Activated CD8-positive, alpha-beta memory T cell treated with anti-CD3 and anti-CD28 coated beads, Interleukin-2, amount 50 U/mL, for 24 hours (primary cell): Measurements from ENCODE around the gene AKIRIN2.
"Not testable (repeated sequence)": the region's sequence is repeated elsewhere in the genome, so short reads cannot be mapped to it uniquely, and the experiment has no call there.

Experiments
- DNase-seq: peaks from one replicate; pipeline ENCODE4 v3.0.0-alpha.2; 2020; ENCODE audit errors: extremely low read depth

The AKIRIN2 gene

DNA sequence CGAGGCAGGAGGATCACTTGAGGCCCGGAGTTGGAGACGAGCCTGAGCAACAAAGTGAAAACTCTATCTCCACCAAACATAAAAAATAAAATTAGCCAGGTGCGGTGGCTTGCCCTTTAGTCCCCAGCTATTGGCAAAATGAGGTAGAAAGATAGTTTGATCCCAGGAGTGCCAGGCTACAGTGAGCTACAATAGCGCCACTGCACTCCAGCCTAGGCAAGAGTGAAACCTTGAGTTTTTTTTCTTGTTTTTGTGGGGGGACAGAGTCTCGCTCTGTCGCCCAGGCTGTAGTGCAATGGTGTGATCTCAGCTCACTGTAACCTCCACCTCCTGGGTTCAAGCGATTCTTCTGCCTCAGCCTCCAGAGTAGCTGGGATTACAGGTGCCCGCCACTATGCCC lies 14.1 kb downstream of the AKIRIN2 start:
- DNase-seq: not testable (repeated sequence)

DNA sequence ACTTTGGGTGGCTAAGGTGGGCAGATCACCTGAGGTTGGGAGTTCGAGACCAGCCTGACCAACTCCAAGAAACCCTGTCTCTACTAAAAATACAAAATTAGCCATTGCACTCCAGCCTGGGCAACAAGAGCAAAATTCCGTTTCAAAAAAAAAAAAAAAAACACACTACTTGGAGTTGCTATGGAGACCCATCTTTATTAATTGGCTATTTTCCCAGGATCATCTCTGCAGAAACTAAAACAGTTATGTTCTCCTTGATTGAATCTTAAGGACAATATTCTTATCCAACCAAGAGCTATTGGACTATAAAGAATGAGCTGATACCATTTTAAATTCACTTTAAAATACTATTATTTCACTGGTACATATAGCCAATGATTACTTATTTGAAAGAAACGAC lies 14.7 kb downstream of the AKIRIN2 start:
- DNase-seq: no peak

DNA sequence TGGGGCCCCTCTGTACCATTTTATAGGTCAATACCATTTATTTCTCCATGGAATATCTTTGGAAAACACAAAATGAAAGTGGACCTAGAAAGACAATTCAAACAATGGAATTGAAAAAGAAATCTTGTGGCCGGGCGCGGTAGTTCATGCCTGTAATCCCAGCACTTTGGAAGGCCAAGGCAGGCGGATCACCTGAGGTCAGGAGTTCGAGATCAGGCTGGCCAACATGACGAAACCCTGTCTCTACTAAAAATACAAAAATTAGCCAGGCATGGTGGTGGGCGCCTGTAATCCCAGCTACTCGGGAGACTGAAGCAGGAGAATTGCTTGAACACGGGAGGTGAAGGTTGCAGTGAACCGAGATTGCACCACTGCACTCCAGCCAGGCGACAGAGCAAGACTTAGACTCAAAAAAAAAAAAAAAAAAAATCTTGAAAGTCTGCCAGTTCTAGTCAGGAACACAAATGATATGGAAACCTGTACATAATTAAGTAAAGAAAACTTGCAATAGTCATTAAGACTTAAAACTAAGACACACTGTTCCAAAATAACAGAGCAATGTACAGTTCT lies 15.3 kb downstream of the AKIRIN2 start:
- not testable (repeated sequence) for DNase-seq

DNA sequence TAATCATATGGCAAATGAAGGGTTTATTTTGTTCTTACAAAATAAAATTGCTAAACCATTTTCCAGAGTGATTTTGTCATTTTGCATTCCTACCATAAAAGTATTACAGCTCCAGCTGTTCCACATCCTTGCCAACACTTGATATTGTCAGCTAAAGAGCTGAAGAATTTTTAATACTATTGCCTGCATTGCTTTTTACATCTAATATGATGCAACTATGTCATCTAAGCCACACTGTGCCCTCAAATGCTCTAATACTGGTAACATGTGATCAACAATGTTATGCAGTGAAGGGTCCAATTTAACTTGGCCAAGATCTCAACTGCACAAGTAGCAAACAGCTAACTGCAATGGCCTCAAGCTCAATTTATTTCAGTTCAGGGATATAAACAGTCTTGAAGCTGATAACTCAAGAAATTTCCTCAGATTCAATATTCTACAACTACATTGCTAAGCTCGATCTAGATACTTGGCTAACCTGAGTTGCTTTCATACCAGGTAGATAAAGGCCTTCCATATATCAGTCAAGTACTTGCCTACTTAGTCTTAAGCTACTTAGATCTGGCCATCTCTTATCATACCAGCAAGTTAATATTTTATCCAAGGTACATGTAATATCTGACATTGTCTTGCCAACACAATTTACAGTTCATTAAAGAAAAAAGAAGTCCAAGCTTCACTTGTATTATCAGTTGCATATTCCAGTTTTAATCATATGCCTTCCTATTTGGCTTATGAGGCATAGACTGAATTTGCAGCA lies 17.0 kb downstream of the AKIRIN2 start:
- DNase-seq: no peak

DNA sequence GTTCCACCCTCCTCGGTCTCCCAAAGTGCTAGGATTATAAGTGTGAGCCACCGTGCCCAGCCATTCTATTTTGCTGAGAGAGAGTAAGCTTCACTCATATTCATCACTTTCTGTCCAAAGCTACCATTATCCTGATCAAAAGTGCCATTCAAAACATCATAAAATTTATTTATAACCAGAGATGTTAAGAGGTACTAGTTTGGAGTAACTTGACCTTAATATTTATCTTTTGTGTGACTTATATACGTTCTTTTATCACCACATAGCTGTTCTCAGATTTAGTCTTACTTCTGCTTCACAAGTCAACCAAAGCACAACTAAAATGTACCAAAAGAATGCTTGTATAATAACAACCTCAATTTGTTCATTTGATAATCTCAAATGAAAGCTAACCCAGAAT lies 18.1 kb downstream of the AKIRIN2 start:
- DNase-seq: no peak

DNA sequence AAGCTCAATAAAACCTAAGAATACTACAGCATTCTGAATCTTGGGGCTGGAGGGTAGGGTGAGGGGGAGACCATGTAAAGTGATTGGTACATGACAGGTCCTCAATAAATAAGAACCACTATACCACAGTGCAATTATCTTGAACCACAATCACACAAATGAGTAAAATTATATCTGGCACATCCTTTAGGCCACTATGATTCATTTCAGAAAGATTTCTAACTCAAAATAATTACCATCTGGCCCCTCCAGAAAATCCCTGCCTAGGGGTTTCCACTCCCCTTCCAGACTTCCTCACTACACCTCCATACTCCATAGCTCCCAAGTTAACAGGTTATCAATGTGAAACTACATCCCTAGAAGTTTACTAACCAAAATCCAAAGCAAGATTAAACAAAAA lies 19.7 kb downstream of the AKIRIN2 start:
- no peak for DNase-seq

DNA sequence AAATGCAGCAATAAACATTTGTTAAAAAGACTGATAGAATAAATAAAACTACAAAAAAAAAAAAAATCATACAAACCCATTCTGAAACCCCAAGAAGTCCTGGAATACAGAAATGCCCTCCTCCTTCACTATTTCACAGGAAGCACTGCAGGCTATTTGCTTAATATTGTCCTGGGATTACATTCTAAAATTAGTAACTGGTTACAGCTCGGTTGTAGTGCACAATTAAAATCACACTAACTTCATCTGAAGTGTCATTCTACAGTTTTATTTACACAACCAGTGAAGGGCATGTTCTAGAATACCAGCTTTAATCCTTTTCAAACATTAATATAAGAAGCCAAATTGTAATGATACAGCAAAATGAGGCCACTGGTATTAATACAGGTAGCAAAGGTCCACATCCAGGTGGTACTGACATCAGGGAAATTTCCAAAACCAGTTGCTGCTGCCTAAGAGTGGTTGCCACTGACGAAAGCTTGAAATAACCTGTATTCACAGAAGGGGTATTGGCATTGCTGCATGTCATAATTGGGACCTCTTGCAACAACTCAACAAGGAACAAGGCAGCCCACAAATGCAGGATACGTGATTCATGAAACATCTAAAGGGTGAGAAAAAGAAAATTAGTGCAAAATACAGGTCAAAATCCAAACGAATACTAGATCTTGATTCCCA lies 26.9 kb downstream of the AKIRIN2 start:
- no peak for DNase-seq

DNA sequence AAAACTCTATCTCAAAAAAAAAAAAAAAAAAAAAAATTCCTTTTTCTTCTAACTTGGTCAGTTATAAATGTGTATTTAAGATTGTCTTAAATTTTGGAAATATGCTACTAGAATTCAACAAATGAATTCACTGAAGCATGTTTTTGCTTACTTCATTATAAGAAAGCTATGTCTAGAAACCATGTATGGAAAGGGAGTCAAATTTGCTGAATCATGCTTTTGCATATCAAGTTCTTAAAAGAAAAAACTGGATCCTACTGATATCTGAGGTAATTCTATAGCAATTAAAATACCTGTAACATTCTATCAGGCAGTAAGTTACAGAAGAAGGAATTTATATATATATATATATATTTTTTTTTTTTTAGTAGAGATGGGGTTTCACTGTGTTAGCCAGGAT lies 27.7 kb downstream of the AKIRIN2 start:
- no peak for DNase-seq

DNA sequence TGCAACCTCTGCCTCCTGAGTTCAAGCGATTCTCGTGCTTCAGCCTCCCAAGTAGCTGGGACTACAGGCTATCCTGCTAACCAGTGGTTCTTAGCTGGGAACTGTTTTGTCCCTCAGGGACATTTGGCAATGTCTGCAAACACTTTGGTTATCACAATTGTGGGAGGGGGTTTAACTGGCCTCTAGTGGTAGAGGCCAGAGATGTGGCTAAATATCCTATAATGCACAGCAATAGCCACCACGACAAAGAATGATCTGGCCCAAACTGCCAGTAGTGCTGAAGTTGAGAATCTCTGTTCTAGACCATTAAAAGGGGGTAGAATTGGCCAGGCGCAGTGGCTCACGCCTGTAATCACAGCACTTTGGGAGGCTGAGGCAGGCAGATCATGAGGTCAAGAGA lies 28.8 kb downstream of the AKIRIN2 start:
- DNase-seq: no peak

DNA sequence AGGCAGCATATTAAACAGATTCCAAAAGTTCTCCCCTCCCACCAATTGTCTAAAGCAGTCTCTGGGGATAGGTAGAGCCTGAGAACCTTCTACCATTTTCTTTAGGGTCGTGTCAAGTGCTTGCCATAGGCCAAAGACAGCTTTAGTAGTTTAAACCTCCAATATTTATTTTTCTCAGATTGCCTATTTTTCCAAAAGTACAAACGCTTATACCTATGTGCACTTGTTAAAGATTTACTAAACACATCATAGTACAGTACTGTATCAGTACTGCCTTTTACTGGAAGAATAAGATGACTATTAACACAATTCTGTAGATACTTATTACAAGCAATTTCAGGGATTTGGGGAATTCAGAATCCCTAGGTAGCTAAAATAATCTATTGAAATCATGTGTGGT lies 29.4 kb downstream of the AKIRIN2 start:
- DNase-seq: no peak

DNA sequence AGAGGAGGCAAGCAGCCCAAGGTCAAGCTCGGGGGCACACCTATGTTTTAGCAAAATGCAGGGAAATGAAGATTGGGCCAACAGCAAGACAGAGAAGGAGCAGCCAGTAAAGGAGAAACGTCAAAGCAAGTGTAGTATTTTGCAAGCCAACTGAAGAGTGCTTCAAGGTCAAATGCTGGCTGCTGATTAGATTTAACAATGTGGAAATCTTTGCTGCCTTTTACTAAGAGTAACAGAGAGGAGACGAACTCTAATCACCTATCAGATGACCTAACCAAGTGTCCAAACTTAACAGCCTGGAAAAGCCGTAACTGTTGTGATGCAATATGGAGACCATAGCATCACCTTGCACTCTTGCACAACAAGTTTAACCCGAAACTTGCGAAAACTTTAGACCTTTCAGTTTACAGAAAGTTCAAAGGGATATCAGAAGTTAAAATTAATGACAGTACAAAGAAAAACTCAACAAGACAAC lies 30.4 kb downstream of the AKIRIN2 start:
- DNase-seq: no peak

DNA sequence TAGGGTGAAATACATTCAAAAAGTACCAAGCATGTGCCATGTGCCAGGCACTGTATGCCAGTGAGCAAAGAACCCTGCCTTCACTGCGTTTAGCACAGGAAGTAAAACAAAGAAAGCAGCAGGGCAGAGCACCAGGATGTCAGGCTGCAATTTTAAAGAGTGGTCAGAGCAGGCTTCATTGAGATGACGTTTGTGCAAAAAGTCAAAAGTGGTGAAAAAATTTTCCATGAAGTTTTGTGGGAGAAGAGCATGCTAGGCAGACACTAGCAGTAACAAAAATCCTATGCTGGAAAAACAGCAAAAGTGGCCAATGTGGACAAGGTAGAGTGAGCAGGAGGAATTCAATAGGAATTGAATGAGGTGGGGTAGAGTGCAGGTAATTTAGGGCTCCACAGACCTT lies 31.3 kb downstream of the AKIRIN2 start:
- no peak for DNase-seq

DNA sequence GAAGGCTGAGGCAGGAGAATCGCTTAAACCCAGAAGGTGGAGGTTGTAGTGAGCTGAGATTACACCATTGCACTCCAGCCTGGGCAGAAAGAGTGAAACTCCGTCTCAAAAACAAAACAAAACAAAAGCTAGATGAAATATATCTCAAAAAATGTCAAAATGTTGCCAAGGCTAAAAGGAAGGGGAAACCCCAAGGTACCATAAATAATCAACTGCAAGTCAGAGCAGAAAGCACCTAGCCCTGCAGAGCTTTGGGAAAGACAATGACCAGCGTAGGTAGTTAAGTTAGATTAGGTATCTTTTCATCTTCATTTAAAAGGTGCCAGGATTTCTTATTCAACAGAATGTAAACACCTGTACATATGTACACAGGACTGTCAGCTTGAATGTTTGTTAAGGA lies 33.0 kb downstream of the AKIRIN2 start:
- no peak for DNase-seq

DNA sequence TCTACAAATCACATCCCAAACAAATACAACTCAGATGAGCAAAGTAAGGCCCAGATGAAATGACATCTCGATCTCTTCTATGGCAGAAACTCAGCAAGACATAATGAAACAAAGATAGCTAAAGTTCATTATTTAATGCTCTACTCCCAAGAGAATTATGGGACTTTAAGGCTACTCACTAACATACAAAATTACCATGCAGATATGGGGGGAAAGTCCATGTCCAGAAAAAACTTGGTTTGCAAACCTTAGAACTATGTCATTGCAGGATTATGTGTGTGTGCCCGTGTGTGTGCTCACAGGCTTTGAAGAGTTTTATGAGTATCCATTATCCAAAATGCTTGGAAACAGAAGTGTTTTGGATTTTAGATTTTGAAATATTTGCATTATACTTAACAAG lies 34.0 kb downstream of the AKIRIN2 start:
- no peak for DNase-seq

DNA sequence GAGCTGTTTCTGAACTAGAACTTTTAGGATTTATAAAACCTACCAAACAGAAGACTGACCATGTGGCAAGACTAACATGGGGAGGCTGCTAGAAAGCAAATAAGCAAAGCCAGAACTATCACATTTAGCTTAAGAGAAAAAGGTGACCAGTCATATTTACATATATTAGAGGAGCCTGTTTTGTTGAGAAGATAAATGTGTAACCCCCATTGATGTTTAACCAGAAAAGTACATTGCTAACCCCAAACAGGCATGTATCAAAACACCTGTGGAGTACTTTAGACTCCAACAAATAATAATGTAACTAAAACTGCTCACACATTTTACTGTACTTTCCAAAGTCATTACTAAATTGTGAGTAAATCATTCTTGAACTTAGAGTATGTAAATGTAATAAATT lies 35.0 kb downstream of the AKIRIN2 start:
- no peak for DNase-seq

DNA sequence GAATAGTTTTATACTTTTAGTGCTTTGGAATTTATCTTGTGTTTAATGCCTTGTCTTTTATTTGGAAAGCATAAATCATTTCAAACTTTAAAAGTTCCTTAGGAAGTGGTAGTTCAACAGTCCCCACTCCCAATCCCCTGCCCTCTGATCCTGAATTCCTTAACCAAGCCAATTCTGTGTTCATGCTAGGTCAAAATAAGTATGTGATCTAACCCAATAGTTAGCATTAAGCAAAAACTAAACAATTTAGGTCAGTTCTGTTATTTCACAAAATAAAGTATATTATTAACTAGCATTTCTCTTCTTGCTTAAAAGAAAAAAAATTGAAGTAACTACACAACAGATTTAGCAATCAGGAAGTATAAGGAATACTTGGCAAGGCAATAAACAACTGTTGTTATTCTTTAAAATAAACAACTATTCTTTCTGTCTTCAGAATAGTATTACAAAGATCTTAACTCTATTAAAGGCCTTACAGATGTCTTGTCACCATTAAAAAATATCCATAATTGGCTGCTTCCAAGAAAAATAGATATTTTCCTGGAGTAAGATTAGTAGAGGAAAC lies 37.0 kb downstream of the AKIRIN2 start:
- no peak for DNase-seq

DNA sequence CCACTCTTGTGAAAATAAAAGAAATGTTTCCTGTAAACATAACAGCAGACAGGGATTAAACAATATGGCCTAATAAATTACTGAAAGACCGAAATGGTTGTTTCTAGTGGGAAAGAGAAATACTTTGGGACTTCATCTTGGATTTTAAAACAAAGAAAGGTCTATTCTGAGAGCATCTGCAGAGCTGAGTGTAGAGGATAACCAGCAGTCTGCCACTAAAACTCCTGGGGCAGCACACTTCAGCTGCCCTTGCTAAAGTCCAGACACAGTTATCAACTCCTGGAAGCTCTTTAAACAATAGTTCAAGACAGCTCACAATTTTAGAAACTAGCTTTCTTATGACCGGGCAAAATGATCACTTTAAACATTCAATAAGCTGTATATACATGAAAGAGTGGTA lies 38.6 kb downstream of the AKIRIN2 start:
- DNase-seq: no peak

DNA sequence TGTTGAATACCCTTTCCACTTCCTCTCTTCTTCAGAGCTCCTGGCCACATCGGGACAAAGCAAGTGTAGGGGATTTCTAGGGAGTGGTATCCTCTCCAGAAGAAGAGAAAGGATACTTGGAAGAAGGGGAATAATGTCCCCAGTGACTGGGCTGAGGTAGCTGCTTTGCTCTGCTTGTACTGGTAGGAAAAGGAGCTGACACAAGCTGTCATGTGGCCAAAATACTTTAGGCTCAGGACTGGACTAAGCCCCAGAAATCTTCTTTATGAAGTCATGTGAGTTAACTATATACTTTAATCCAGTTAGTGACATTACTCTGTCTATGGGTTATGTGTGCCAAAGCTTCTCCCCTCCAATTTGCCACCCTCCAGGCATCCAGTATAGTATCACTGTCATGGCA lies 40.5 kb downstream of the AKIRIN2 start:
- DNase-seq: no peak

DNA sequence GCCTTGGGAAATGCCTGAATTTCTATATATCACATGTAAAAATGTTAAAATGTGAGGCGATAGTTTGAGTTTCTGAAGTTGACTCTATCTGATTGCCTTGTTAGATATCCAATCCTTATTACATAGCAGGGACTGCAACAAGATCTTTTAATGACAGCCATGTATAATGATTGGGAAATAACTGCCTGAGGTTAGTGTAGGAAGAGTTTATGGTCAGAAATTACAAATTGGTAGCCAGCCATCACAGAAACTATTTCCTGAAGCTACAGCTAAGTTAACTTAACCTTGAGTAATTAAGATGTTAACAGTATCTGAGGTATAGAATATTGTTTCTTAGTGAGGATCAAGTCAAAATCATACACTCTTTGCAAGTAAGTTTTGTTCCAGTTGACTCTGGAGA lies 41.0 kb downstream of the AKIRIN2 start:
- DNase-seq: no peak

DNA sequence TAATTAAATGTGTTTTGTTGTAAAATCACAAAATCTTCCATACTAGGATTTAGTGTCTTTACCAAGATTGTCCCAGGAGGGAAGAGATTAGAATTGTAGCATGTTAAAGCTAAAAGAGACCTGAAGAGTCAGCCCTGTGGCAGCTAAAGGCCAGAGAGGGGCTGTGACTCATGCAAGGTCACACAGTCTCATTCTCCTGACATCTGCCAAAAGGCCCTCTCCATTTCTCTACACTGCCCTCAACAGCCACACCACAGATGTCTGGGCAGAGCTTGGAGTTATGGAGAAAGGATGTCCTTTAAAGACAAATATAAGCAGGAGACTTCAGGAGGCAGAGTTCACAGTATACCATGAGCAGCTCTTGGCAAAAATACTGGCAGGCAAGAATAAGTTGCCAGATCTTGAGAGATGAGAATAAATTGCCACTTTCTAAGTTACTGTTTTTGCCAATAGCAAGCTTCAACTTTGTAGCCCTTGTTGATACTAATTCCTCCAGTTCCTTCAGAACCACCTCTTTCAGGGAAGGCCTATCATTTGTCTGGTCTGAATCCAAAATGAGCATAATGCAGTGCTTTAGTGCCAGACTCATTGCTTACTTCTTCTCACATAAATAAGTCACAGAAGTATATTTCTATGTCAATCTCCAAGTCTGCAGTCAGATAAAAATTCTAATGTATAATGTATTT lies 41.7 kb downstream of the AKIRIN2 start:
- no peak for DNase-seq

DNA sequence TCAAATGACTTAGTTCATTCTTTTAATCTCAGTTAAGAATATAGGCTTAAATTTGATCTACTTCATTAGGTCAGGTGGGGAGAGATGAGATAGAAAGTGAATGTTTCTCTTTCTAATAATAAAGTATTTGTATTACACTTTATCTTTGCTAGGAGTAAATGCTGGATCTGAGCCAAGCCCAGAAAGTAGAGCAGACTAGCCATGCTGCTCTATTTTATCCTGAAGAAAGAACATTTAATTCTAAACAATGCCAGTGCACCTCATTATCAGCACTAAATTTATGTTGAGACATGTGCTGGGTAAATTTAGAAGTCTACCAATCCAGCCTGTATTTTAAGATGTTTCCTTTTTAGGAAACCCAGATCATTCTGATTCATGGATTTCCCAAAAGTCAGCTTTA lies 43.5 kb downstream of the AKIRIN2 start:
- DNase-seq: no peak

DNA sequence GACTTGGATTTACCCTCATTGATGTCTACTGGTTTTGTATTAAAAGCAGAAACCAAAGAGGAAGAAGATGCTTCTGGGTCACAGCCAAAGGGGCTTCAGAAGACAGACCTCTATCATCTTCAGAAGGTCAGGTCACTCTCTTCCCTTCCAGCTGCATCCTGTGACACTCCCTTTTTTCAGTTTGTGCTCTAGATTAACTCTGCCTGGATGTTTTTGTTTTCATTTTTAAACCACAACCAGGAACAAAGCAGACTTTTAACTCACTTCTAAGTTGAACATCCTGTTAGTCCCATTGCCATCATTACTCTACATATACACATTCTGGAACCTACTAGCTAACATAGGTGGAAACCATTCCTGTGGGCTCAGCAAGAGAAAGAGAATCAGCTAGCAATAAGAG lies 45.2 kb downstream of the AKIRIN2 start:
- DNase-seq: no peak
